Measurements from ENCODE around the gene MROH7.

MROH7 gene

DNA sequence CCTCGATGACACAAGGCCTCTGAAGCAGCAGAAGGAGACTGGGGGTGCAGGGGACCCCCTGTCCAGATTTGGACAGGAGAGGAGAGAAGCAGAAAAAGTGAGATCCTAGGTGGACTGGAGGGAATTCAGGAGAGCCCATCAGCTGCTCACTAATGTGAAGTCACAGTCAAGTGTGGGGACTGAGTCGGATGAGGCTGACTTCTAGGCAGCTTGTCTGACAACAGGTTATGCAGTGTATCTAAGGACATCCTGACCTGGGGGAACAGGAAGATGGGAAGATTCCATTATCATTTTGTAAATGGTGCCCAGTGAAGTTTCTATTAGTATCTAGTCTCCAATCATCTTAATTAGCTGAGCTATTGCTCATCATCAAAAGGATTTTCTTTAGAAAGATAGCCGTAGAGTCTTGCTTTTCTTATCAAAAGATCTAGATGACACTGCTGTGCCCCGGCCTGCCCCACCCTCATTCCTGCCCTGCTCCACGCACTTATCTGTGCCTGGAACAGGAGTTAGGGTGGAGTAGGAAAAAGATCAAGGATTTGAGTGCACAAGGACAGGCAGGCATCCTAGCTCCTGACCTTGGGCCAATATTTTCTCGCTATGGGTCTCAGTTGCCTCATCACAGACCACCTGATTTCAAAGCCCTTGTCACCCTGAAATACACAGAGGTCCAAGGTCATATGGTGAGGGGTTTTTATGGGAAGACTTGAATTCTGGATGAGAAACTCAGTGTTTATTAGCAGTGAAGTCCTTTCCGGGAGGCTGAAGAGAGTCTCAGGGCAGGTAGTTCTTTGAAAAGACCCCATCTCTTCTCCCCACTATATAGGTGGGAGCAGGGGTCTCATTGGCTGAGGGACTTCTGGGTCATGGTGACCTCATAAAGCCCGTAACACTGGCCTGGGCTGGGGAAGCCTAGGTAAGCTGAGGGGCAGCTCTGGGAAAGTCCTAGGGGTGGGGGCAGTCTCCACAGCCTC lies at the start of gene MROH7:
Gene MROH7 (plus strand): TSS at position 924 of the 974 bp plus-strand sequence. CDS start 11,141 bp downstream, outside the sequence.
- no peak for DNase-seq (ENCODE audit: low read depth)

DNA sequence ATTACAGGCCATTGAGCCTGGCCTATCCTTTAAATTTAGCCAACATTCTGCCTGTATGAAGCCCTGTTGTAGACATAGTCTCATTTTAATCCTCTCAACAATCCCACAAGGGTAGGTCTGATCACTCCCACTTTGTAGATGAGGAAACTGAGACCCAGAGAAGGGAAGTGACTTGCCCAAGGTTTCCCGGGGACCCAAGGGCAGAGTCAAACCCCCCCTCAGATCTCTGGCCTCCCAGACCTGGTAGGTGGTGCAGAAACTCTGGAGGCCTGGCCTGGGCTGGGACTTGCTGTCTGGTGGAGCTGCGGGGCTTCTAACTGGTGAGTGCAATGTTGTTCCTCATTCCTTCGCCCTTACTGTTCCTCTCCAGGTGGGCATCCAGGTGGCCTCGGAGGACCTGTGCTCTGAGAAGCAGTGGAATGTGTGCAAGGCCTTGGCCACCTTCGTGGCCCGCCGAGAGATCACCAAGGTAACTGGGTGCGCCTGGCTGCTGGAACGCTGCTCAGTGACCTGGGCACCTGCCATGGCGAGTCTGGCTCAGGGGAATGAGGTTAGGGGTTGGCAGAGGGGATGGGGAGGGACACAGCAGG lies 47.9 kb upstream of the MROH7 start:
- no peak for DNase-seq (ENCODE audit: low read depth)

DNA sequence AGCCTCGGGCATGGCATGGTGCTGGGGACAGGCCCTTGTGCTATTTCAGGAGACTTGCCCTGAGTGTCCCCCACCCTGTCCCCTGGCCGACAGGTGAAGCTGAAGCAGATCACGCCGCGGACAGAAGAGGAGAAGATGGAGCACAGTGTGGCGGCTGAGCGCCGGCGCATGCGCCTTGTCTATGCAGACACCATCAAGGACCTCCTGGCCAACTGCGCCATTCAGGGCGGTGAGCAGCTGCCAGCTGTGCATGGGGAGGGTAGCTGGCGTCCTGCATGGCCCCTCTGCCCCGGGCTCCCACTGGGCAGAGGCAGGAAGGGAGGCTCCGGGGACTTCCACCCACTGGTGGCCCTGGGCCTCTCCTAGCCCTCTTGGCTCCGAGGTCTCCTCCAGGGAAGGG lies 47.1 kb upstream of the MROH7 start:
- no peak for DNase-seq (ENCODE audit: low read depth)

GRCh38 chr1:54595956-54596498 lies 45.6 kb upstream of the MROH7 start:
- DNase-seq (ENCODE audit: low read depth), result no peak

DNA sequence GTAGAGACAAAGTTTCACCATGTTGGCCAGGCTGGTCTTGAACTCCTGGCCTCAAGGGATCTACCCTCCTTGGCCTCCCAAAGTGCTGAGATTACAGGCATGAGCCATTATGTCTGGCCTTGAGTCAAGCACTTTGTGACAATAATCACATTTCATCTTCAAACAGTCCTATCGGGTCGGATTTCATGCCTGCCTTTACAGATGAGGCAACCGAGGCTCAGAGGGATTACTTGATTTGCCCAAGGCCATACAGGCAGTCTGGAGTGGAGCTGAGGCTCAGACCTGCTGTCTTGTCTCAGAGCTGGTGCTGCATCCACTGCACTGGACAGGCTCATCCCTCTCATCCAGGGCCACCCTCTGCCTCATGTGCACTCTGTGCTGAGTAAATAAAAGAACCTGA lies 44.8 kb upstream of the MROH7 start:
- DNase-seq (ENCODE audit: low read depth), result no peak

DNA sequence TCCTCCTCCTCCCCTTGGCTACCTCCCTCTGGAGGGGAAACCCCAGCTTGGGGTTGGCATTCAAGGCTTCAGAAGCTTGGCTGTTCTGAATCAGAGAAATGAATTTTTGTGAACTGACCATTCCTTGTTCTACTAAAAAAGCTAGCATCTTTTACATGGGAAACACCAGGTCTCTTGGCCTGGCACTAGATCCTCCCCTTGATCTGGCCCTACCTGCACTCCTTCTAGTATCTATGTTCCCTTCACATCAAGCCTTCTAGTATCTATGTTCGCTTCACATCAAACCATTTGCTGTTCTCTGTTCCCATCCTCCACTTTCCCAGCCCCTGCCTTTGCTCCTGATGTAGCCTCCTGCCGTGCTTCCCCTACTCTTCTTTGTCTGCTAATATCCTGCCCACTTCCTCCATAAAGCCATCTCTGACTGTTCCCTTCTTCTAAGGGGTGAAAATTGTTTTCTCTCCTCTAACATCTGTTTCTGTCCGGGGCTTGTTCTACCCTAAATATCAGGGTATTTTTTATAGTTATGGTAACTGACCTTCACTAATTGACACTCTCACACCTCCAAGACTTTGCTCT lies 44.0 kb upstream of the MROH7 start:
- DNase-seq (ENCODE audit: low read depth), result no peak

DNA sequence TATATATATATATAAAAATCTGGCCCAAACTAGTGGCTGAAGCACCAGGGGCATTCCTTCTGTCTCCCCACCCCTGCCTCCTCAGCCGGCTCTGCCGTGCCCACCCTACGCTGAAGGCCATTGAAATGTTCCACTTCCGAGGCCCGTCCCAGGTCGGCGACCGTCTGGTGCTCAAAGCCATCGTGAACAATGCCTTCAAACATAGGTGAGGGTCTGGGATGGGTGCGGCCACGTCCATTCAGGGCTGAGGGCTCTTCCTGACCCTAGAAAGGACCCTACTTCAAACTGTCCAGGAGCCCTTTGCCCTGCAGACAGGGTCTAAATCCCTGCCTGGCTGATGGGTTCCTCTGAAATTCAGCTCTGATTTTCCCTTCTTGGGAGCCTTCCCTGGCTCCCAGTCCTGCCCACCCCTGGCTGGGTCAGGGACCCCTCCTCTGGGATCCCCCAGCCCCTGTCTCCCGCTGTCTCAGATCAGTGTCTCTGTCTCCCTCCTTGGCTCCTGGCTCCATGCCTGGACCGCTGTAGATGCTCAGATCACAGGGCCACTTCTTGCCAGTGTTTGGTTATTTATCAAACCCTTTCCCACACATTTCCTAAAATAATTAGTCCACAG lies 42.3 kb upstream of the MROH7 start:
- DNase-seq (ENCODE audit: low read depth), result no peak

DNA sequence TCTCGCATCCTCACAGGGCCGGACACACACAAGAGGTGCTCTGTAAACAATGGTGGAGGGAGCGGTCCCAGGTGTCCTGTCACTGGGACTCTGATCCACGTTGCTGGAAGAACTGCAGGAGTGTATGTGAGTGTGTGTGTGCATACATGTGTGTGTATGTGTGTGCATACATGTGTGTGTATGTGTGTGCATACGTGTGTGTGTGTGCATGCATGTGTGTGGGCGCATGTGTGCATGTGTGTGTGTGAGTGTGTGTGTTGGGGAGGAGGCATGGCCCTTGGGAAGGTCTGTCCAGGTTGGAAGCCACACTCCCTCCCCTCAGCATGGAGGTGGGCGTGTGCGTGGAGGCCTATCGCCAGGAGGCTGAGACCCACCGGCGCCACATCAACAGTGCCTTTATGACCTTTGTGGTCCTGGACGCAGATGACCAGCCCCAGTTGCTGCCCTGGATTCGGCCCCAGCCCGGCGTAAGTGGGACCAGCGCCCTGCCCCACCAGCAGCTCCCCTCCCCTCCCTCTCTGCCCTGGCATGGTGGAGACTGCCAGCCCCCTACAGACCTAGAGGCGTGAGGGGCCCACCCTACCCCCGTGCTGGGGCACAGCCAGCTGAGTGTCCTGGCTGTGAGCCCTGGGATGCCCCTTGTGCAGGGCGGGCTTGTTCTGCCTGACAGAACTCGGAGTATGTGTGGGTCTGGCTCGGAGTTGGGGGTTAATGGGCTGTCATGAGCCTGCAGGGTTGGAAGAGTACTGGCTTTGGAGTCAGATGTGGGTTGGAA lies 40.5 kb upstream of the MROH7 start:
- DNase-seq (ENCODE audit: low read depth), result no peak

DNA sequence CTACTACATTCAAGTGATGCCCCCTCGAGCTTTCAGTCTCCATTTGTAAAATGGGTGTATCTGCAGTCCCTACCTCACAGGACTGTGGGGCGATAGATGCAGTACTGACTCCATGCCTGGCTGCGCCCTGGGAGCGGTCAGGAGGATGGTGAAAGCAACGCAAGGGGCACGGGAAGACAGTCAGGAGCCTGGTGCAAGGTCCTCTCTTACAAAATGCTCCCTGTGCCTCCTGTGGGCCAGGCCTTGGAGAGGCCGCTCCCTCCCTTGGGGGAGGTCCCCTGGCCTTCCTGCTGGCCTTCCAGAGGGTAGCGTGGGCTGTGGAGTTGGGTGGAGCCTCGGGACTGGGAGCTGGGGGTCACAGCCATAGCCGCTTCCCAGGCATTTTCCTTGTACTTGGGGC lies 39.9 kb upstream of the MROH7 start:
- DNase-seq (ENCODE audit: low read depth), result no peak

GRCh38 chr1:54602554-54602953 lies 39.0 kb upstream of the MROH7 start:
- no peak for DNase-seq (ENCODE audit: low read depth)

GRCh38 chr1:54603241-54603640 lies 38.3 kb upstream of the MROH7 start:
- no peak for DNase-seq (ENCODE audit: low read depth)

DNA sequence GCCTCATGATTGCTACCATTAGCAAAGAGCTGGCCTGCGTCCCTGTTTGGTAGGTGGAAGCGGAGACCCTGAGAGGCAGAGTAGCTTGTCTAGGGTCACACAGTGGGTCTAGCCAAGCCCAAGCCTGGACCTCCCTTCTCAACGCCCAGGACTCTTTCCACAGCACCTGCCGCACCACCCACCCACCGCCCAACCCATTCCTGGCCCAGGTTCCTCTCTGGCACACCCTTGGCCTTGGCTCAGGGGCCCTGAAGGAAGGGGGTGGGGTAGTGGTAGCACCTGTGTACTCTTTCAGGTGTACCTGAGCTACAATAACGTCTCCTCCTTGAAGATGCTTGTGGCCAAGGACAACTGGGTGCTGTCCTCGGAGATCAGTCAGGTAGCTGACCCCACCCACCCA lies 37.5 kb upstream of the MROH7 start:
- no peak for DNase-seq (ENCODE audit: low read depth)

DNA sequence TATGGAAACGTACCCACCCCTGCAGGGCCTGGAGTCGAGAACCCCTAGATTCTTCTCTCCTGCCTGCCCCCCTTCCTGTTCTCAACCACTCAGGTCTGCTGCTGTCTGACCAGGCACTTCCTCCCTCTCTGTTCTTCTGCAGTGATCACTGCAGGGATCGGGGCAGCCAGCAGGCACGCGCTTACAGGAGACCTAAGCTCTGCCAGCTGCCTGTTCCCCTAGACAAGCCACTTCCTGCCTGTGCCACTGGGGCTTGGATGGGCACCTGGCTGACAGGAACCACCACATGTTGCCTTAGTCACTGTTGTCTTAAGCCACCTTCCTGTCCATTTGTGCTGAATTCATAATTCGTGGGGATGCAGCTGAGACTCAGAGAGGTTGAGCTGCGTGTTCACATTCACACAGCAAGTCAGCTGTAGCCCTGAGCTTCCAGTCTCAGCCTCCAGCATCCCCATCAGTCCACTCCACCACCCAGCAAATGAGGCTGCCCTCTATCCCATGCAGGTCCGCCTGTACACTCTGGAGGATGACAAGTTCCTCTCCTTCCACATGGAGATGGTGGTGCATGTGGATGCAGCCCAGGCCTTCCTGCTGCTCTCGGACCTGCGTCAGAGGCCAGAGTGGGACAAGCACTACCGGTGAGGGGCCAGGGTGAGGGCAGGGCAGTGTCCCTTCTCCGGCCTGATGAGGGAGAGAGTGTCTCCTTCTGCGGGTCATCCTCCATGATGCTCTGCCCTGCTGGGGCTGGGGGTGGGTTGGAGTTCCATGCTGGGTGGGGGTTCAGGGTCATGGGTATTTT lies 36.8 kb upstream of the MROH7 start:
- DNase-seq (ENCODE audit: low read depth), result no peak

DNA sequence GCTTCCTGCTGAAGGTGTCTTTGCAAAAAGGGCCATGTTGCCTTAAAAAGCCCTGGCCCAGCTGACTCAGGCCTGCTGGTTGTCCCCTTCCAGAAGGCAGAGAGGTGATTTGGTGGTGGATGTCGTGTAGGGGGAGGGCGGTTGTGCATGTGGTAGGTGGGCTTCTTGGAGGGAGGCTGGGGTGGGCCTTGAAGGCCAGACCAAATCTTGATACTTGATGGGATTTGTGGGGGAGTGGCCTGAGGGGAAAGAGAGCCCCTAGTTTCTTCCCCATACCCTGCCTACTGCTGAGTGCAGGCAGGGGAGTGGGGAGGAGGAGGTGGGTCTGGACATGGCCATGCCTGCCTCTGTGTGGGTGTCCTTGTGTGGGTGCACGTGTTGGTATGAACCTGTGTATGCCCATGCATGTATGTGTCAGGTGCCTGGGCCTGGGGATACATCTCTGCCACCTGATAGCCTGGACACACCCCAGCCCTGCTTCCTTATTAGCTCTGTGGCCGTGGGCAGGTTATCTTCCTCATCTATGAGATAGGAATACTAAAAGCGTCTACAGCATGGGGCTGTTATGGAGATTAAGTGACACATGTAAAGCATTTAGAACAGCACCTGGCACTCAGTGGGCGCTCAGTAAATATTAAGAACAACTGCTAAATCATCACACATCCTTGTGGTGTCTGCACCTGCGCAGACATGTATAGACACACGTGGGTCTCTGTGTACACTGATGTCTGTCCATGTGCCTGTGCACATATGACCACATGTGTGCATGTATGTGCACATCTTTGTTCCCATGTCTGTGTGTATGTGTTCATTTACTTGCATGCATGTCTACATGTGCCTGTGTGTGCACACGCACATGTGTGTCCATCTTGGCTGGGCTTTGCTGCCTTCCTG lies 35.2 kb upstream of the MROH7 start:
- DNase-seq (ENCODE audit: low read depth), result no peak

GRCh38 chr1:54606990-54607325 lies 34.6 kb upstream of the MROH7 start:
- DNase-seq (ENCODE audit: low read depth), result no peak

- DNase-seq (ENCODE audit: low read depth), result no peak
Observed at GRCh38 chr1:54607821-54608565, 33.6 kb upstream of the MROH7 start.

- DNase-seq (ENCODE audit: low read depth), result no peak
Observed at GRCh38 chr1:54608566-54609230, 32.9 kb upstream of the MROH7 start.

- DNase-seq (ENCODE audit: low read depth), result no peak
Observed at GRCh38 chr1:54609301-54609921, 32.2 kb upstream of the MROH7 start.

Data from GM04504 (cell line).